Activated CD8-positive, alpha-beta memory T cell treated with anti-CD3 and anti-CD28 coated beads for 4 hours (primary cell): ENCODE data around the gene VNN1.
"Not testable (repeated sequence)": the region's sequence is repeated elsewhere in the genome, so short reads cannot be mapped to it uniquely, and the experiment has no call there.

Experiments
- DNase-seq, 2 donors: peaks; one replicate each; pipeline ENCODE4 v3.0.0-alpha.2; 2020; ENCODE audit warnings: low read depth in 2 of 2

Gene VNN1

GRCh38 chr6:132725471-132725870 lies 11.6 kb upstream of the VNN1 start:
- DNase-seq, result no peak

GRCh38 chr6:132719736-132720448 lies 6.0 kb upstream of the VNN1 start:
- no peak for DNase-seq

GRCh38 chr6:132715881-132716637 lies 2.2 kb upstream of the VNN1 start:
- DNase-seq, result no peak

GRCh38 chr6:132715204-132715603 lies 1.3 kb upstream of the VNN1 start:
- DNase-seq, result no peak

- DNase-seq, result no peak
These were observed 305 bp upstream of the VNN1 start for GRCh38 chr6:132714160-132714559.

GRCh38 chr6:132712366-132712765 lies 1.5 kb downstream of the VNN1 start:
- DNase-seq, result no peak

GRCh38 chr6:132708771-132709170 lies 5.1 kb downstream of the VNN1 start:
- no peak for DNase-seq

- DNase-seq, result no peak
These were observed 5.9 kb downstream of the VNN1 start for GRCh38 chr6:132708002-132708401.

GRCh38 chr6:132706756-132707155 lies 7.1 kb downstream of the VNN1 start:
- DNase-seq, result not testable (repeated sequence)

GRCh38 chr6:132703936-132704335 lies 9.9 kb downstream of the VNN1 start:
- no peak for DNase-seq

- no peak for DNase-seq
These were observed 15.2 kb downstream of the VNN1 start for GRCh38 chr6:132698608-132699007.

GRCh38 chr6:132695773-132696172 lies 18.1 kb downstream of the VNN1 start:
- no peak for DNase-seq

GRCh38 chr6:132693478-132693877 lies 20.4 kb downstream of the VNN1 start:
- DNase-seq, result no peak

GRCh38 chr6:132690678-132691077 lies 23.2 kb downstream of the VNN1 start:
- no peak for DNase-seq

GRCh38 chr6:132687306-132687705 lies 26.5 kb downstream of the VNN1 start:
- no peak for DNase-seq

- DNase-seq, result no peak
These were observed 27.3 kb downstream of the VNN1 start for GRCh38 chr6:132686531-132686930.

GRCh38 chr6:132685009-132685408 lies 28.8 kb downstream of the VNN1 start:
- DNase-seq, result no peak

- DNase-seq, result no peak
These were observed 29.6 kb downstream of the VNN1 start for GRCh38 chr6:132684272-132684671.

GRCh38 chr6:132683543-132683942 lies 30.3 kb downstream of the VNN1 start:
- no peak for DNase-seq

GRCh38 chr6:132679094-132679493 lies 34.8 kb downstream of the VNN1 start:
- not testable (repeated sequence) for DNase-seq

GRCh38 chr6:132675749-132676148 lies 38.1 kb downstream of the VNN1 start:
- DNase-seq, result no peak

- no peak for DNase-seq
These were observed 38.9 kb downstream of the VNN1 start for GRCh38 chr6:132675002-132675401.

GRCh38 chr6:132673376-132674094 lies 40.3 kb downstream of the VNN1 start:
- no peak for DNase-seq
